Heart left ventricle (tissue), 13 donors: ENCODE results near the gene IGSF3.
"Not testable (repeated sequence)": the region's sequence is repeated elsewhere in the genome, so short reads cannot be mapped to it uniquely, and the experiment has no call there.

Source experiments
- POLR2A ChIP-seq, 2 donors: fragments of 450-650 bp; IDR thresholded peaks; one replicate each; pipeline ENCODE4 v1.6.1; 2017; ENCODE audit warnings: antibody characterized with exemption in 2 of 2, mild to moderate bottlenecking in 2 of 2, moderate library complexity in 2 of 2
- TF ChIP-seq, protein P1 (sequence below), 12 donors: fragments of 200-600 bp; sonication (generic) in 4 of 12; IDR thresholded peaks; one replicate each; pipeline versions ENCODE4 v1.5.0 to v1.8.0; 2018 to 2022; ENCODE audit warnings: antibody characterized with exemption in 12 of 12, mild to moderate bottlenecking in 5 of 12
- donor health status: ischemic (EF 13 %, LVEDD 7.1; RV severe dilation, severe dysfunction).
- donor health status: DM: no; HTN: yes; CAD: no.
- donor health status: DM: no; HTN: no; CAD: no.
- donor health status: ischemic (EF 25% LVEDD 6.9; RV normal size, moderate dysfunction).
- donor health status: ischemic (EF 25% LVEDD 5.7; RV mildly dilated, moderate dysfunction).
- donor health status: ischemic (EF 35%, LVEDD 5.7; RV mildly dilated, moderate dysfunction).
- donor health status: nonischemic (EF 11% LVEDD 7.7; RV severe dilation, severe dysfunction).
- donor health status: DM: yes; HTN: yes; CAD: no.
- donor health status: PGD.
- donor health status: ischemic (EF 29% LVEDD 5.4; RV normal size, mild dysfunction).
- donor health status: nonischemic (EF 23%, LVEDD 6.1; RV moderate dilation, normal function).

DNA sequence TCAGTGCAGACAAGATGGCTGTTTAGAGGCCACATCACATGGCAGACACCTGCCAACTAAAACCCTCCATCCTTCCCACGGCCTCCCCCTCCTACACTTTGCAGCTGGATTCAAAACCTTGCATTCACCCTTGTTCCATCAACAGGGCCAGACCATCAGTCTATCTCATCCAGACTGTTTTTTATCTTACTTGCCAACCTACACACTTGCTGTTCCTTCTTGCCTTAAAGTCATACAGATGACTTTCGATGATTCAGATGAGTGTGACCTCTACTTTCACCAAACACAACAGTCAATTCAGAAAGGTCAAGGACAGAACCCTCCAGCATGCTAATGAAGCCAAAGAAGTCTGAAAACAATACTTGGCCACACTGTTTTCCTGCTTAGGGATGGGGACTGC is 29.9 kb downstream of the IGSF3 start:
- TF ChIP-seq, protein P1, sequence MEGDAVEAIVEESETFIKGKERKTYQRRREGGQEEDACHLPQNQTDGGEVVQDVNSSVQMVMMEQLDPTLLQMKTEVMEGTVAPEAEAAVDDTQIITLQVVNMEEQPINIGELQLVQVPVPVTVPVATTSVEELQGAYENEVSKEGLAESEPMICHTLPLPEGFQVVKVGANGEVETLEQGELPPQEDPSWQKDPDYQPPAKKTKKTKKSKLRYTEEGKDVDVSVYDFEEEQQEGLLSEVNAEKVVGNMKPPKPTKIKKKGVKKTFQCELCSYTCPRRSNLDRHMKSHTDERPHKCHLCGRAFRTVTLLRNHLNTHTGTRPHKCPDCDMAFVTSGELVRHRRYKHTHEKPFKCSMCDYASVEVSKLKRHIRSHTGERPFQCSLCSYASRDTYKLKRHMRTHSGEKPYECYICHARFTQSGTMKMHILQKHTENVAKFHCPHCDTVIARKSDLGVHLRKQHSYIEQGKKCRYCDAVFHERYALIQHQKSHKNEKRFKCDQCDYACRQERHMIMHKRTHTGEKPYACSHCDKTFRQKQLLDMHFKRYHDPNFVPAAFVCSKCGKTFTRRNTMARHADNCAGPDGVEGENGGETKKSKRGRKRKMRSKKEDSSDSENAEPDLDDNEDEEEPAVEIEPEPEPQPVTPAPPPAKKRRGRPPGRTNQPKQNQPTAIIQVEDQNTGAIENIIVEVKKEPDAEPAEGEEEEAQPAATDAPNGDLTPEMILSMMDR (IDR thresholded peaks at IDR 0.05): not testable (repeated sequence)
- not testable (repeated sequence) for TF ChIP-seq POLR2A (IDR thresholded peaks at IDR 0.05)
